A673 (cell line): ENCODE measurements around the gene CCDC13.

ENCODE experiments used
- CTCF ChIP-seq: fragments of 300-800, 200-600 bp; sonication (generic); conservative IDR thresholded peaks from 2 replicates; pipeline ENCODE4 v1.5.1; 2017; ENCODE audit warnings: low read depth, mild to moderate bottlenecking, antibody characterized with exemption, low read length, moderate library complexity, mixed read lengths
- EZH2 ChIP-seq: fragments of 200-600 bp; sonication (generic); IDR thresholded peaks from 2 replicates; pipeline ENCODE4 v1.6.1; 2017; ENCODE audit warnings: borderline replicate concordance, low read depth, mild to moderate bottlenecking, mixed read lengths, antibody characterized with exemption, low read length; ENCODE audit not compliant: poor library complexity, severe bottlenecking

DNA sequence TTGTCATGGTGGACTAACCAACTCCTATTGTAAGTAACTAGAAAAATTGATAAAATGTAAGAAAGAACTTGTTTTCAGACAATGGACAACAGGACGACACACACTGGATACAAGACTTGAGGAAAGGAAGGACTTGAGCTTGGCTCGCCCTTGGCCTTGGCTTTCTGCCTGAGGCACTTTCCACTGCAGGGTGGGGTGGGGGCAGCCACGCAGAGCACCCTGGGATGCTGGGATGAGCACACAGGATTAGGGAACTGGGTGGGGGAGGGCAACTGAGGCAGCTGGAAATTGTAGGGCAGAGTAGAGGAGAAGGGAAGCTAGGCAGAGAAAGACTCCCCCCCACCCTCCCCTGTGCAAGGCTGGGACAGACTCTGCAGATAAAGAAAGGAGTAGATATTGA is 45.0 kb downstream of the CCDC13 start:
- TF ChIP-seq CTCF (no peak), EZH2 (no peak)
